Prostate gland (tissue), 2 donors: ENCODE measurements around the gene NUDT2. TPM values are rescaled to one million over a fixed set of nuclear protein-coding genes. Genes with fewer than 3 reads are reported as not detected.

Source experiments
- DNase-seq: peaks from one replicate; pipeline ENCODE4 v3.0.0-alpha.2; 2019; ENCODE audit warnings: low spot score
- H3K27ac ChIP-seq, 2 donors: fragments of 200-600 bp; sonication (generic); 2 replicates each; pipeline ENCODE4 v1.5.1; 2017 to 2019
- H3K27me3 ChIP-seq: fragments of 200-600 bp; sonication (generic); replicated peaks from 2 replicates; pipeline ENCODE4 v1.5.1; 2019; ENCODE audit not compliant: insufficient read depth
- H3K36me3 ChIP-seq, 2 donors: fragments of 200-600 bp; sonication (generic); 1 replicate in 1 of 2; 2 replicates in 1 of 2; pipeline versions ENCODE4 v1.5.1 to v1.8.1; 2017 to 2019
- H3K4me1 ChIP-seq: fragments of 200-600 bp; sonication (generic); replicated peaks from 2 replicates; pipeline ENCODE4 v1.5.1; 2019
- H3K4me3 ChIP-seq, 2 donors: fragments of 200-600 bp; sonication (generic); 2 replicates each; pipeline ENCODE4 v1.5.1; 2017 to 2019
- H3K9me3 ChIP-seq: fragments of 200-600 bp; sonication (generic); 2 replicates; pipeline ENCODE4 v1.5.1; 2017
- POLR2A ChIP-seq: fragments of 450-650 bp; IDR thresholded peaks from one replicate; pipeline ENCODE4 v1.6.1; 2016; ENCODE audit warnings: antibody characterized with exemption, mild to moderate bottlenecking
- POLR2AphosphoS5 ChIP-seq: sonication (generic); formaldehyde crosslinking; IDR thresholded peaks from one replicate; pipeline ENCODE4 v1.6.1; 2017; ENCODE audit warnings: antibody characterized with exemption
- WGBS: methylation state at CpG from one replicate; pipeline ENCODE4 v1.1.5; 2018; 5-methylcytosine and 5-hydroxymethylcytosine counted together
- intact Hi-C: fragments of 100-400 bp; cut with DNase I; formaldehyde crosslinking; loops from one replicate; pipeline ENCODE4 v1.14.2; 2022
- total RNA-seq, 2 donors: library from RNA; depleted of rRNA; stranded (reverse); fragments of >200 nt; gene quantifications; one replicate each; pipeline ENCODE4 v1.1.0, GENCODE V29; 2016
- TF ChIP-seq, protein P1 (sequence below), 4 experiments: fragments of 200-600 bp in 2 of 4; fragments of 450-650 bp in 2 of 4; sonication (generic) in 2 of 4; IDR thresholded peaks; 1 replicate in 3 of 4; 2 replicates in 1 of 4; pipeline ENCODE4 v1.5.1; 2016 to 2019; ENCODE audit warnings: antibody characterized with exemption in 4 of 4, mild to moderate bottlenecking in 2 of 4, moderate library complexity in 2 of 4

Gene NUDT2
- total RNA-seq, 2 donors from 2014 or later, result 18.0 to 45.8 TPM

DNA sequence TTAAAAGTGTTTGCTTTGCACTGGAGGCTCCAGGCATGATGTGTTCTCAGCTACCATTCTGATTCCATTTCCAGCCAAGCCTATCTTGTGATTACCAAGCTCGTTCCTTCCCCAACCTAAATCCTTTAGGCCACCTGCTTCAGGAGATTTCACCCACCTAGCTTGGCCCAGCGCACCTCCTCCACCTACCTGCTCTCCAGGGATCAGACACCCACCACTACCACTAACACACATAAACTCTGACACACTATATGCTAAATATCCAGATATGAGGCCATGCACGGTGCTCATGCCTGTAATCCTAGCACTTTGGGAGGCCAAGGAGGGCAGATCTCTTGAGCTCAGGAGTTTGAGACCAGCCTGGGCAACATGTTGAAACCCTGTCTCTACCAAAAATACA is 45.0 kb downstream of the NUDT2 start:
- DNase-seq, result no peak
- Histone ChIP-seq H3K36me3 (no peaks in the 10 kb centered on the region), H3K4me3 (no peak overlapping the region), H3K9me3 (no peaks in the 10 kb centered on the region), H3K27ac (no peak overlapping the region), H3K4me1 (no peaks in the 10 kb centered on the region), H3K27me3 (no peaks in the 10 kb centered on the region)
- 89% methylated on average over 3 of the region's 3 CpGs for WGBS
- TF ChIP-seq, protein P1, sequence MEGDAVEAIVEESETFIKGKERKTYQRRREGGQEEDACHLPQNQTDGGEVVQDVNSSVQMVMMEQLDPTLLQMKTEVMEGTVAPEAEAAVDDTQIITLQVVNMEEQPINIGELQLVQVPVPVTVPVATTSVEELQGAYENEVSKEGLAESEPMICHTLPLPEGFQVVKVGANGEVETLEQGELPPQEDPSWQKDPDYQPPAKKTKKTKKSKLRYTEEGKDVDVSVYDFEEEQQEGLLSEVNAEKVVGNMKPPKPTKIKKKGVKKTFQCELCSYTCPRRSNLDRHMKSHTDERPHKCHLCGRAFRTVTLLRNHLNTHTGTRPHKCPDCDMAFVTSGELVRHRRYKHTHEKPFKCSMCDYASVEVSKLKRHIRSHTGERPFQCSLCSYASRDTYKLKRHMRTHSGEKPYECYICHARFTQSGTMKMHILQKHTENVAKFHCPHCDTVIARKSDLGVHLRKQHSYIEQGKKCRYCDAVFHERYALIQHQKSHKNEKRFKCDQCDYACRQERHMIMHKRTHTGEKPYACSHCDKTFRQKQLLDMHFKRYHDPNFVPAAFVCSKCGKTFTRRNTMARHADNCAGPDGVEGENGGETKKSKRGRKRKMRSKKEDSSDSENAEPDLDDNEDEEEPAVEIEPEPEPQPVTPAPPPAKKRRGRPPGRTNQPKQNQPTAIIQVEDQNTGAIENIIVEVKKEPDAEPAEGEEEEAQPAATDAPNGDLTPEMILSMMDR (IDR thresholded peaks at IDR 0.05), result no peak
- no peak for TF ChIP-seq POLR2A
- TF ChIP-seq POLR2AphosphoS5, result no peak
- intact Hi-C loops, result no loop called here

DNA sequence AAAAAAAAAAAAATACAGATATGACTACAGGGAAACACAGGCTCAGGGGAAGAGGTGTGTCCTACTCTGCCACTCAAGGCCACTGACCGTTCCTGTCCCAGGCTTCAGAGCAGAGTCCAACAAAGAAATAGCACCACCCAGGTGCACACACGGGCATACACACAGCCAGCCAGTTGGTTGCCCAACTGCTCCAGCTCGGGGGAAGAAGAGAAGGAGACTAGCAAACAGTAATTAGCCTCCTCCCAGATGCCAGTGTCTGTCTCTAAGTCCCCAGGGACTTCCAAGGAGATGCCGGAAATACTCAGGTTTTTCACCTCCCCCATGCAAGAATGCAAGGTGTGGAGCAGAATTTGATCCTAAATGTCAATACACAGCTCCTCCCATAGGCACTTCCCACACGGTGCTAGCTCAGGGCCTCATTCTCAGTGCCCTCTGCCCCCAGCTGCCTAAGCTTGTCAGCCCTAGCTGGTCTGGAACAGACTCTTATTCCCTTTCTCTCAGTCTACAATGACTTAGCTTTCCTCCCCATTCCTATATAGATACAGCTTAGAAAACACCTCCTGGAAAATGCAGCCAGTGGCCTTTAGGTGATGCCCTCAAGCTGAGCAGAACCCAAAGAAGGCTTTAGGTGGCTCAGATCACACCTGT is 45.7 kb downstream of the NUDT2 start:
- no peak for TF ChIP-seq POLR2AphosphoS5
- TF ChIP-seq POLR2A, result no peak
- TF ChIP-seq, protein P1 (IDR thresholded peaks at IDR 0.05), result no peak
- no peak for DNase-seq
- Histone ChIP-seq H3K9me3 (no peaks in the 10 kb centered on the region), H3K4me3 (no peak overlapping the region), H3K27me3 (no peaks in the 10 kb centered on the region), H3K4me1 (peaks cover 5% of the 10 kb centered on the region), H3K36me3 (no peaks in the 10 kb centered on the region), H3K27ac (no peak overlapping the region)
- WGBS, result 68% methylated on average over 5 of the region's 5 CpGs
- intact Hi-C loops, result loop anchor here (5.0 kb wide), 1 partner anchor 123 kb away; no protein-coding TSS in a partner anchor

DNA sequence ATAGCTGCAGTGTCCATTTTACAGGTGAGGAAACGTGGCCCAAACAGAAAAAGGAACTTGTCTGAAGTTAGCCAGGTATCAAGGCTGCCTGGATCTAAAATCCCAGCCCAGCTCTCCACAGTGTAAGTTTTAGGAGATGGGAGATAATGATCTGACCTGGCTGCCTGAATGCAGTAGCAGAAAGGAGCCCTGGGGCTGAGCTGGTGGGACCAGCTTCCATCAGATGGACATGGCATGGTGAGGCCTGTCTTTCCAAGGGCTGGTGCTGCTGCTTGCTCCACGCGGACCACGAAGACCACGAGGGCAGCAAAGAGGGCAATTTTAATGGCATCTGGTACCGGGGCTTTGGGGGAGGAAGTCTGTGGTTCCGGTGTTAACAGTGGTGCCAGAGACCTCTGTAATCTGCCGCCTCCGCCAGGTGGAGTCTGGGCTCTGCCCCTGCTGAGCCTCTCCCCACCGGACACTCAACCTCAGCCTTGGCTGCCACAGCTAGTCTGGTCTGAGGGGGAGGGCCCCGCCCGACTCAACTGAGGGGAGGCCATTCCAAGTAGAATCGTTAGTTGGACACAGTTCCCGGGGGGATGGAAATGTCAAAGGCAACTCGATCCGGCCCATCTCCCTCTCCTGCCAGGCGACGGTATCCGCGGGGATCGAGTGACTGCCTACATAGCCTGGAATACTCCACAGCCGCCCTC is 46.7 kb downstream of the NUDT2 start:
- no peaks in the 10 kb centered on the region for H3K27me3 ChIP-seq
- H3K9me3 ChIP-seq, result no peaks in the 10 kb centered on the region
- peak overlapping the region; percentile 59 to 65 for H3K4me3 ChIP-seq
- H3K36me3 ChIP-seq, result no peaks in the 10 kb centered on the region
- intact Hi-C loops, result loop anchor here (5.0 kb wide), 1 partner anchor 124 kb away; no protein-coding TSS in a partner anchor
- 14% methylated on average over 22 of the region's 22 CpGs for WGBS
- H3K4me1 ChIP-seq, result peaks cover 7% of the 10 kb centered on the region
- no peak for DNase-seq
- H3K27ac ChIP-seq, result peak overlapping the region; percentile 71 to 75
- no peak for TF ChIP-seq POLR2AphosphoS5
- TF ChIP-seq, protein P1 (IDR thresholded peaks at IDR 0.05), result peak in 2 of 4 experiments; percentile 30 to 49
- no peak for TF ChIP-seq POLR2A

DNA sequence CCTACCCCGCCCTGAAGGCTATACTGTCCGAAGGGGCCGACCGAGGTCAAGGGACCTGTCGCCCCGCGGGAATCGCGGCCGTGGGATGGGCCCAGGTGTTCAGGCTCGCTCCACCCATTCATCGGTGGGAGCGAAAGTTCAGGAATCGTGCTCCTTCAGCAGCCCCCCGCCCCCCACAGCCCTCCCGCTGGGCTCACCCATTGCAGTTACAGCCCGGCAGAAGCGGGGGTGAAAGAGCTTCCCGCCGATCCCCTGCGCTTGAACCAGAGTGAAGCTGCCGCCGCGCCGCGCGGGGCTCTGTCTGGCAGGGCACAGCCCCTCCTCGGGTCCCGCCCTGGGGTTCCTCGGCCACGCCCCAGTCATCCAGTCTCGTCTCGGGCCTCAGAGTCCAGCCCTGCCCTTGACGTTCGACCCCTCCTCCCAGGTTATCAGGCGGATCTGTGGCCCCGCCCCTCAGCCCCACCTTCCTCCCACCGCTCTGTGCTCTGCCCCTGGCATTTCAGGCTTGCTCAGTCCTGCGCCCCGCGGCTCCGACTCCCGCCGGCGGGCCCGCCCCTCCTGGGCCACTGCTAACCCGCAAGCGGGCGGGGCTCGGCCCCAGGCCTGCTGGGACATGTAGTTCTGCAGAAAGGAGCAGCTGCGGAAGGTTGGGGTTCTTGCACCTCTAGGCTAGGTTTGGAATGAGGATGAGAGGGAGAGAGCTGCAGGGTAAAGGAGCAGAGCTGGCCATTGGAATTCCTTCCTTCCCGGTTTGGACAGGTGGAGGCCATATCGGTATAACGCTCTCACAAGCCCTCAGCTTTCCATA is 47.4 kb downstream of the NUDT2 start, which contains the start of gene MYORG:
Gene MYORG (minus strand): TSS at position 303 of the 808 bp plus-strand sequence. CDS start 3,955 bp downstream, outside the sequence.
- DNase-seq, result peak; percentile 93
- H3K36me3 ChIP-seq, result no peaks in the 10 kb centered on the region
- H3K27me3 ChIP-seq, result no peaks in the 10 kb centered on the region
- TF ChIP-seq POLR2A, result peak; percentile 85
- TF ChIP-seq, protein P1 (IDR thresholded peaks at IDR 0.05), result peak in 2 of 4 experiments; percentile 6 to 22
- TF ChIP-seq POLR2AphosphoS5, result peak; percentile 90
- H3K27ac ChIP-seq, result peak within 1 kb of the TSS; percentile 71 to 75
- intact Hi-C loops, result loop anchor here (5.0 kb wide), 1 partner anchor 124 kb away; no protein-coding TSS in a partner anchor
- H3K4me1 ChIP-seq, result peaks cover 7% of the 10 kb centered on the region
- H3K4me3 ChIP-seq, result peak within 1 kb of the TSS; percentile 59 to 65
- no peaks in the 10 kb centered on the region for H3K9me3 ChIP-seq
- whole genome bisulfite sequencing, result under 1% methylated on average over 54 of the region's 54 CpGs
